NCI-H1048 (cell line): Measurements from ENCODE around the gene MUC21.
"Not testable (repeated sequence)": the region's sequence is repeated elsewhere in the genome, so short reads cannot be mapped to it uniquely, and the experiment has no call there.

Source experiments
- DNase-seq: peaks from one replicate; lab custom pipeline; 2025; lab: John Stamatoyannopoulos, UW

MUC21 gene

DNA sequence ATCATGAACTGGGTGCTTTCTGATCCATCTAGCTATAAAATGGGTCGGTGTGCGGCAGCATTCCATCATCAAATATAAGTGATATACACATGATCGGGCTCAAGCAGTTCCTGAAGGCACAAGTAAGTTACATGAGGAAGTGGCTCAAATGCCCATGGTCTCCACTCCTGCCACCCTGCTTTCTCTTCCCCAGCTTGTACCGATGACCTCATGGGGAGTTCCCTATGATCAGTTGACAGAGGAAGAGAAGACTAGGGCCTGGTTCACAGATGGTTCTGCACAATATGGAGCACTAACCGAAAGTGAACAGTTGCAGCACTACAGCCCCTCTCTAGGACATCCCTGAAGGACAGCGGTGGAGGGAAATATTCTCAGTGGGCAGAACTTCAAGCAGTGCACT lies 14.3 kb upstream of the MUC21 start:
- DNase-seq = not testable (repeated sequence)

DNA sequence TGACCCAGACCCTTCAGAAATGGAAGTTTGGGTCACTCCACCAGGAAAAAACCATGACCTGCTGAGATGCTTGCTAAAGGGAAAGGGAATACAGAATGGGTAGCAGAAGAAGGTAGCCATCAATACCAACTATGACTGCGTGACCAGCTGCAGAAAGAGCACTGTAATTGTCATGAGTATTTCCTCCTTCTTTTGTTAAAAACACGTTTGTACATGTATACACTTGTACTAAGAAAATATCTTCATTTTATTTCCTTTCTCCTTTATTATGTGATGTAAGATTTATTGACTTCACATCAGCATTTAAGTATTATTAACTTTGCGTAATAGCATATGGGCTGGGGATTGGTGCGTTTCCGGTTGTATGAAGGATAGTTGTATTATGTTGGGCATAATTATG lies 12.6 kb upstream of the MUC21 start:
- DNase-seq = no peak

DNA sequence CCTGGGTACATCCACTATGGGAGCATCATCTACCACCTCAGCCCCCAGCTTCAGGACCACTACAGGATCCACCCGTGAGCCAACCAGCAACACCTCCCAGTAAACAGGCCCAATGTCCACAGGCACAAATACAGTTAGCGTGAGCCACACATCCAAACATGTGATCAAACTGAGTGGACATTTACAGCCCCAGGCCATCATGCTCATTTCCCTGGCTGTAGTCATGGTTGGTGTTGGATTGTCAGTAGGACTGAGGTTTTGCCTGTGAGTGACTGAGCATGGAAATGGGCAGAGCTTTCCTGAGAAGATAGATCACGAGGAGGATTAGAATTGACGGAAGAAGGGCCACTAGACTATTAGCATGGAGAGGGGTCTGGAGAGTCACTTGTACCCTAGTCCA lies 10.7 kb upstream of the MUC21 start:
- no peak for DNase-seq

DNA sequence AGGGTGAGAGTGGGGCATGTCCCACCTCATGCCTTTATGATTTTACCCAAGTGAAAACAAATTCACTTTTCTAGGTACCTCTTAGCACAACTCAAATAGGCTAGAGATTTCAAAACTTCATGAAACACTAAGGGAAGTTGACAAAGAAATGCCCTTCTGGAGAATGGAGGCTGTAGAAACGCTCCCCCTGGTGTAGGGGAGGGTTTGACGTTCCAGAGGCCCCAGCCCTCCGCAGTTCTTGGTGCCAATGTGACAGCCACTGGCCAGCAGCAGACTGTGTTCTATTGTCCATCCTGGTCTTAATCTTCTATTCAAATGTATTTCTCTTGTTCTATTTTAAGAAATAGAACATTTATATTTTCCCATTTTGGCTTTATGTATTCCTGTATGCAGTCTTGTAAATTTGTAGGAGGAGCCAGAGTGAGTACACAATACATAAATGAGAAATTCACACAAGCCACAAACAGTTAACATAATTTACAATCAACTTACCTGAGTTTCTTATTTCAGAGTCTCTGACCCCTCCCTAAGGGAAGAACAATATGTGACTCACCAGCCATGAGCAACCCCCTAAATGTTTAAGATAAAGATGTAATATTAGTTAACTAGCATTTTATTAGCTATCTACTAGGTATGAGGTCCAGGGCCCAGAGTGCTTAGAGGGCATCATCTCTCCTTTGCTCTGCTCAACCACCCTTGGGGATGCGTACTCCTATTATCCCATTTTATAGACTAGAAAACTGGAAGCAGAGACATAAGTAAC lies 8.8 kb upstream of the MUC21 start:
- DNase-seq = no peak

DNA sequence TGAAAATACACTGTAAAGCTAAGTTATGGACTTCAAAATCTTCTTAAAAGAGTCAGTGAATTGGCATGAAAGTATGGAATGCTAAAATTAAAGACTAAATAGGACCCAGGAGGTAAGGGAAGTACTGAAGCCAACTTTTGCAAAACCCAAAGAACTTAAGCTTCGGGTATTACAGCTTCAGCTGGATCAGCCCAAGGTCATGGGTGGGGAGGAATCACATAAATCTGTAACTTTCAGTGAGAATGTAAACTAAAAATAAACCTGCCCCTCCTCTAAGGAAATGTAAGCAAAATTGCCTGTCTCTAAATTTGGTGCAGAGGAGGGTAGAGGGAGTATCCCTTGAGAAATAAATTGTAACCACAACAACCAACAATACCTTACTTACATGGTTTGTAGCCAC lies 4.4 kb upstream of the MUC21 start:
- DNase-seq = no peak

DNA sequence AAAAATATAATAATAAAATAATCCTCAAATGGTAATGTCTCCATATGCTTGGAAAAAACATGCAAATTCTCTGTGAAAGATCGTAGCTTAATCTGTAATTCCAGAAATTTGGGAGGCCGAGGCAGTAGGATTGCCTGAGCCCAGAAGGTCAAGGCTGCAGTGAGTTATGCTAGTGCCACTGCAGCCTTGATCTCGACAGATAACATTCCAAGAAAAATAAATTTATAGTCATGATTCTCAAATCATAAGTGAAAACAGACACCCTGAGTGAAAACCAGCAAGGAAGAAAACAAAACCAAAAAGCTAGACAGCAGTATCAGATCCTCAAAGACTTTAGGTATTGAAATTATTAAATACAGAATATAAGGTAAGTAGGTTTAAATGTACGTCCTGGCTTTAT lies 3.8 kb upstream of the MUC21 start:
- DNase-seq = no peak

DNA sequence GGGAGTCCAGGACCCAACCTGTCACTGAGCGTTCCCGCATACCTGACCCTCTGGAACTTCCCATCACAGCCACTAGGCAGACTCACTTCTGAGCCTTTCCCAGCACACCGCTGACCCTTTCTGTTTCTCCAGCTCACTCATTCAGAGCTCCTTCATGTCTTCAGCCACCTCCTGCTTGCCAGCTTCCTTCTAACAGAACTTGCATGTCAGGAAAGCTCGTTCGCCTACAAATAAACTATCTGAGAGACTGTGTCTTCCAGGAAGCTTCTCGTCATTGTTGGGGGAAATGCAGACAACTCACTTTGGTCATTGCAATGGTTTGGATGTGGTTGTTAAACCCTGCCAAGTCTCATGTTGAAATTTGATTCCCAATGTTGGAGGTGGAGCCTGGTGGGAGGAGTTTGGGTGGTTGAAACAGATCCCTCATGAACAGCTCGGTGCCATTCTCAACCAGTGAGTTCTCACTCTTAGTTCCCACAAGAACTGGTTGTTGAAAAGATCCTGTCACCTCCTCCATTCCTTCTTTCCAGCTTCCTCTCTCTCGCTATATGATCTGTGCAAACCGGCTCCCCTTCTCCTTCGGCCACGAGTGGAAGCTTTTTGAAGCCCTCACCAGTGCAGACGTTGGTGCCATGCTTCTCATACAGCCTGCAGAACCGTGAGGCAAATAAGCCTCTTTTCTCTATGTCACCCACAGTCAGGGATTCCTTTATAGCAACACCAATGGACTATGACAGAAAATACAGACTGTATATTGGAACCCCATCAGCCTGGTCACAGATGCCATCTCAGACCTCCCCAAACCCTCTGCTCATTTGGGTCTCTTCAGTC lies 1.4 kb upstream of the MUC21 start:
- DNase-seq = no peak

DNA sequence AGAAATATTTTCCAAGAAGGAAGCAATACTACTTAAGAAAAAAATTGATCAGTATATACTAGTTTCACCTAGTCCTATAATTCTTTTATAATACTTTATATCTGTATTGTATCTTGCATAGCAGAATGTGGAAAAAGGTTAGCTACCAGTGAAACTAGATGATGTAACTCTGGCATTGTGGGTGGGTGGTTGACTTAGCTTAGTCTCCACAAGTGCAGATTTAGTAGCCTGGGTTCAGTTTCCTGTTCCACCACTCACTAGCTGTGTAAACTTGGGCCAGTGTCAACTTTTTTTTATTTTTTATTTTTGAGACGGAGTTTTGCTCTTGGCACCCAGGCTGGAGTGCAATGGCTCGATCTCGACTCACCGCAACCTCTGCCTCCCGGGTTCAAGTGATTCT lies 2.0 kb downstream of the MUC21 start:
- no peak for DNase-seq

DNA sequence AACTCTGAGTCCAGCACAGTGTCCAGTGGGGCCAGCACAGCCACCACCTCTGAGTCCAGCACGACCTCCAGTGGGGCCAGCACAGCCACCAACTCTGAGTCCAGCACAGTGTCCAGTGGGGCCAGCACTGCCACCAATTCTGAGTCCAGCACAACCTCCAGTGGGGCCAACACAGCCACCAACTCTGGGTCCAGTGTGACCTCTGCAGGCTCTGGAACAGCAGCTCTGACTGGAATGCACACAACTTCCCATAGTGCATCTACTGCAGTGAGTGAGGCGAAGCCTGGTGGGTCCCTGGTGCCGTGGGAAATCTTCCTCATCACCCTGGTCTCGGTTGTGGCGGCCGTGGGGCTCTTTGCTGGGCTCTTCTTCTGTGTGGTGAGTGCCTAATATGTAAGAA lies 3.8 kb downstream of the MUC21 start:
- DNase-seq = no peak

DNA sequence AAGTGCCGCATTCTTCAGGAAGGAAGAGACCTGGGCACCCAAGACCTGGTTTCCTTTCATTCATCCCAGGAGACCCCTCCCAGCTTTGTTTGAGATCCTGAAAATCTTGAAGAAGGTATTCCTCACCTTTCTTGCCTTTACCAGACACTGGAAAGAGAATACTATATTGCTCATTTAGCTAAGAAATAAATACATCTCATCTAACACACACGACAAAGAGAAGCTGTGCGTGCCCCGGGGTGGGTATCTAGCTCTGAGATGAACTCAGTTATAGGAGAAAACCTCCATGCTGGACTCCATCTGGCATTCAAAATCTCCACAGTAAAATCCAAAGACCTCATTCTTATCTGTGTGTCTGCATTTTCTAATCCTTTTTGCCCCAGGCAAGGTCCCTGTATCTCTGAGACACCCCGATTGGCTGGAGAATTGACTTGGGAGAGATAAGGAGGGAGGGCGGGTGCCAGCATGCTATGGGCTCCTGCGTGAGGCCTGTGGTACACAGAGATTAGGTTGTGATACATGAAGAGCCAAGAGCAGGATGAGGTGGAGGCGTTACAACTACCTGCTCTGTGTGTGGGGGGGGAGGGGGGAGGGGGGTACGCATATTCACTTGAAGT lies 4.8 kb downstream of the MUC21 start:
- no peak for DNase-seq

DNA sequence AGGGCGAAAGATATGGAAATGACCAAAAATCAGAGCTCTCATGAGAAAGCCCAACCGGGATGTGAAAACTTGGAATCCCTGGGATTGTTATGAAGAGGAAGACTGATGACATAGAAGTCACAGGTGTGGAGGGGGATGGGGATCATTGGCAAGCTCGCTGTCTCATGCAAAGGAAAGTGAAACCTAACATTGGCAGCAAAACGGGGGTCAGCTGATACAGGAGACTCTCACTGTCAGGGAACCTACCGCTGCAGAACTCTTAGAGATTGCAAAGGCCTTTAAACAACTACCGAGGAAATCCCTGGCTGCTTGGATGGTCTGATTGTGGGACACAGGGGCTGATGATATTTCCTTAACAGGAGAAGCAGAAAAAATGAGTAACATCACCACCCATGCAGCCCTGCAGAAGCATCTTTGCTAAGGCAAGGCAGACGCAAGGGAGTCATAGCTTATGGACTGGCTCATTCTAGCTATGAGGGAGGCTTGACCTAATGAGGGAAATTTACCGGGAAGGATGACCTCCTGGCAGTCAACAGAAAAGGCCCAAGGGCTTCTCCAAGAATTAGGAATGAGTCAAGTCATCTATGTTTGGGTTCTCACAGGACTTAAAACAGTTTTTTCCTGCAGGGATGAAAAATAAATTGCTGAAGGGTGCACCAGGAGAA lies 7.0 kb downstream of the MUC21 start:
- no peak for DNase-seq

DNA sequence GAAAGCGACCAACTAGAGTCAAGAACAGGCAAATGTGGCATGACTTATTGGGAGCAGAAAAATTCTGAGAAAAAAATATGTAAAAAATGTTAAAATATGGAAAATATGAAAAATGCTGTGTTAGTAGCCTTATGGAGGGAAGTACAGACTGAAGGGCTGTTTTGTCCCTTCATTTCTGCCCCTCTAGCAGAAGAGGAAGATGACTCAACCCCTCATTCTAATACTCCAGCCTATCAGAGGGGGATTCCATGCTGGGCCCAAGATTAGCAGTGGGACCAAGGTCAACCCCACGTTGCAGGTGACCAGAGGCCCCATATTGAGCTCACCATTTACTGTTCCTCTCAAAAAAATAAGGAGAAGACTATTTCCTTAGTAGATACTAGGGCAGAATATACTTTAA lies 8.4 kb downstream of the MUC21 start:
- no peak for DNase-seq

DNA sequence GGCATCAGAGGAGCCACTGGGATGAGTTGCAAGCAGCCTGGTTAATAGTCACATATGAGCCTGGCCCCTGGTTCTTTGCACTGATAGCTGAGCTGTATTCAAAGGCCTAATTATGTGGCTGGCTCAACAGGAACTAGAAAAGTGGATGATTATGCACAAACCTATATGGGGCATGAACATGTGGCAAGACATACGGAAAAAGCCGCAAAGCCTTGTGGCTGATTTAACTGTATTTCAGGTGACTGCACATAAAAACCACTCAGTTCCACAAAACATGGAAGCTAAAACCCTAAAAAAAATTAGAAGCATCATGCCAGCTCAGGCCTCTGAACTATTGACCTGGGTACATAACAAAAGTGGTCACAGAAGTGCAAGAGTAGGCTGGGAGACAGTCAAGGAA lies 13.8 kb downstream of the MUC21 start:
- DNase-seq = no peak

DNA sequence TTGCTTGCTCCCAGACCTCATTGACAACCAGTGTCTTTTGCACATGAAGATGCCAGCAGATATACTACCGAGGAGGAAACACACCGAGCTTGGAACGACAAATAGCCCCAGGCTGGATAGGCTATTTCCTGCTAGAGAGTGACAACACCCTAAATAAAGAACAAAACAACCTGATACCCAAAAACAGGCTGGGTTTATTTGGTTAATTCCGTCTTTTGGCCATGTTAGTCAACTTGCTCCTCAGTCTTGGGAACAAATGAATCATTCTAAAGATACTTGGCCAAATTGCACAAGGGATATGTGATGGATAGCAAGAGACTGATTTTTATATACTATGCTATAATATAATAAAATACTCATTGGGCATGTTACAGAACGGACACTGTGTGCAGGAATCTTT lies 15.3 kb downstream of the MUC21 start:
- DNase-seq = no peak

DNA sequence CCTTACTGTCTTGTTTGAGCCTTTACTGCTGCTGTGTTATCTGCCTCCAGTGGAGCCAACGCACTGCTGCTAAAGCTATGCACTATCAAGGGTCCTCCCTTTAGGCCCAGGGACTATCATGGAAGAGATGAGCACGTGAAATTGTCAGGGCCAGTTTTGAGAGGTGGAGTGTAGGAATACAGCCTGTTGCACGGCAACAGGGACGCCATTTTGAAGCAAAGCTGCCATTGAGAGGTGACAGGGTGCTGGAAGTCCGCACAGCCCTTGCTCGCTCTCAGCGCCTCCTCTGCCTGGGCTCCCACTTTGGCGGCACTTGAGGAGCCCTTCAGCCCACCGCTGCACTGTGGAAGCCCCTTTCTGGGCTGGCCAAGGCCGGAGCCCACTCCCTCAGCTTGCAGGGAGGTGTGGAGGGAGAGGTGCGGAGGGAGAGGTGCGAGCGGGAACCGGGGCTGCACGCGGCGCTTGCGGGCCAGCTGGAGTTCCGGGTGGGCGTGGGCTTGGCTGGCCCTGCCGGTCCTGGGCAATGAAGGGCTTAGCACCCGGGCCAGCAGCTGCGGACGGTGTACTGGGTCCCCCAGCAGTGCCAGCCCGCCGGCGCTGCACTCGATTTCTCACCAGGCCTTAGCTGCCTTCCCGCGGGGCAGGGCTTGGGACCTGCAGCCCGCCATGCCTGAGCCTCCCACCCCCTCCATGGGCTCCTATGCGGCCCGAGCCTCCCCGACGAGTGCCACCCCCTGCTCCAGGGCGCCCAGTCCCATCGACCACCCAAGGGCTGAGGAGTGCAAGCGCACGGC lies 16.7 kb downstream of the MUC21 start:
- DNase-seq = not testable (repeated sequence)

DNA sequence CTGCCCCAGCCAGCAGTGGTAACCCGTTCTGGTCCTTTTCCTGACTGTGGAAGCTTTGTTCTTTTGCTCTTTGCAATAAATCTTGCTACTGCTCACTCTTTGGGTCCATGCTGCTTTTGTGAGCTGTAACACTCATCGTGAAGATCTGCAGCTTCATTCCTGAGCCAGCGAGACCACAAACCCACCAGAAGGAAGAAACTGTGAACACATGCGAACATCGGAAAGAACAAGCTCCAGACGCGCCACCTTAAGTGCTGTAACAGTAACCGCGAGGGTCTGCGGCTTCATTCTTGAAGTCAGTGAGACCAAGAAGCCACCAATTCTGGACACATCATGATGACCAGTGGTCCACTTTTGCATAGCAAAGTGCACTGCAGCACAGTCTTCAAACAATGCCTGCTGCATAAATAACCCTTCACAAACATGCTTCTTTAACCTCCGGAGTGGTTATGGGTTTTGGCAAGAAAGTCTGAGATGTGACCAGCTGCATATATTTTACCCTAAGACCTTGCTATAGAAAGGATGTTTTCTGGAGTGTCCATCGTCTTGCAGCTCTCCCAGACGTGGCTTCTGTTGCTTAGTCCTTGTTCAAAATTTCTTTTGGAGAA lies 17.9 kb downstream of the MUC21 start:
- DNase-seq = no peak

DNA sequence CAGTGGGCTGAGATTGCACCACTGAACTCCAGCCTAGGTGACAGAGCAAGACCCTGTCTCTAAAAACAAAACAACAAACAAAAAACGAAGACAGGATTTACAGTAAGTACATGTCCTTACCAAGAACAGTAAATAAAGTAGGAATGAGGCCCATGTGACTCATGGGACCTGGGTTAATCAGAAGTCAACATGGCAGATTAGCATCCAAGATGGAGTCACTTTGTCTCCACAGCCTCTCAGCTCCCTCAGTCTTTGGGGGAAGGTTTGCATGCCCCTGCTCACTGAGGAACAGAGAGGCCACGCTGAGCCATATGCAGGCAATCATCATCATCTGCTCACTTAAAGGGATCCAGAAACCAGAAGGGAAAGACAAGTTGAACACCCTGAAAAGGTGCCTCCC lies 19.0 kb downstream of the MUC21 start:
- DNase-seq = no peak

DNA sequence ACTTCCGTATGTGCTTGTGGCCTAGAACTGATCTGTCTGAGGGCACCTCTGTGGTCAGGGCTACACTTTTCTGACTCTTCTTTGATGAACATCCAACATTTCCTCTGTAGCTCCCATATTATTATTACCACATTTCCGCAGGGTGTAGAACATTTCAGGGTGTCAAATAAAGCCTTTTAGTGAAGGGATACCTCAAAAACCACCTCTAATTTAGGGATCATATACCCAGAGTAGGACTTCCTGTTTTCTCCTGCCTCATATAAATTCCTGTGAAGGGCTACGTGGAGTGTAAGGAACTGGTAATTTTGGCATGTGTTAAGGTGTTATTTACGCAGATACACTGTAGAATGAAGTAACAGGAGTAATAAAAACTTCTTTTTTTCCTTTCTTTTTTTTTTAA lies 21.3 kb downstream of the MUC21 start:
- no peak for DNase-seq

DNA sequence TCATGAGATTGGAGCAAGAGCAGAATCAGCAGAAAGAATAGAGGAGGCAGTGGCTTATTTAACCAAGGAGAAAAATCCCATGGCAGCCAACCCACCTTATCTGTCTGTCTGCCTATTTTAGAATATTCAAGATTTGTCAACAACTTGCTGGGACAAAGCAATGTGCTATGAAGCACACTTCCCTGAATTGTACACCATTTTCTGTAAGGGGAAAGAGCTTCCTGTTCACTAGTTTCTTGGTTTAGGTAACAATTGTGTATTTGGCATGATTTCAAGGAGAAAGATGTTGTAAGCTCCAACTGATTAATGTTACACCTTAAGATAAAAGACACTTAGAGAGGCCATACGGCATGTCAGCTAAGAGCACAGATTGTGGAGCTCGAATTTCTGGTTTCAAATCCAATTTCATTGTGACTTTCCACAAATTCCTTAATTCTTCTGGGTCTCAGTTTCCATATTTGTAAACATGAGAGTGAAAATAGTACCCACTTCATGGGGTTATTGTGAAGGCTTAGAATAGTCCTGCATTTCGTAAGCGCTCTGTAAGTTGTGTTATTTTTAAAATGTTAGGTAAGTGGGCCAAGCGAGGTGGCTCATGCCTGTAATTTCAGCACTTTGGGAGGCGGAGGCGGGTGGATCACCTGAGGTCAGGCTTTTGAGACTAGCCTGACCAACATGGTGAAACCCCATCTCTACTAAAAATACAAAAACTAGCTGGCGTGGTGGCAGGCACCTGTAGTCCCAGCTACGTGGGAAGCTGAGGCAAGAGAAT lies 21.9 kb downstream of the MUC21 start:
- DNase-seq = no peak

DNA sequence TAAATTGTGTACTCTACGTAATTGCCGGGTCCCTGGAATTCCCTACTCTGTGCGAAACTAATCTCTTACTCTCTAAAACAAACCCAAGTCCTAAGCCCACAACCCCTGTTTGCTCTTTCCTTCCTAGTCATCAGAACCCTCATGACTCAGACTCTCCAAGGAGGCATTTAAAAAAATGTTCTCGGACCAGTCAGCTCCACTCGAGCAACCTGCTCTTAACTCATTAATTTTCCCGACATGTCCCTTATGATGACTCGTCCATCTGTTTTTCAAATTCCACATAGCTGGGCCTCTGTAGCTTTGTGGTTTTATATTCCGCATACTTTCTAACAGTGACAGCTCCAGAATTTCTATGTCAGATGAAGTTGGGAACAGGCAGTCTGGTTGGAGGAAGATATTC lies 24.2 kb downstream of the MUC21 start:
- no peak for DNase-seq

DNA sequence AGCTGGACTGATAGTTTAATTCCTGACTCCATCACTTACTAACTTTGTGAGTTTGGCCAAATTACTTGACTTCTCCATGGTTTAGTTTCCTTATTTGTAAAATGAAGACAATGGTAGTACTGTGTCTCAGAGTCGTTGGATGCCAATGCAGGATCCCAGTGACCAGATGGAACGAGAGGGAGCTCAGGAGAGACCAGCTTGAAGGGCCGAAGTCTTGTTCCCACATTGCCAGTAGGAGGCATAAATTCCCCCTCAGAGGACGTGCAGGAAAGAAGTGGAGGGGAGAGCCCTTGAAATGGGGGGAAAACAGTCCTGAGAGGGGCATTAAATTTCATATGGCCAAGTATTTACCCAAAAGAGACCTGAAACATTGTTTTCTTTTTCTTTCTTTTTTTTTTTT lies 24.6 kb downstream of the MUC21 start:
- no peak for DNase-seq
